ENCODE results near the gene LRRC37A3. TPM values are rescaled to one million over a fixed set of nuclear protein-coding genes. Genes with fewer than 3 reads are reported as not detected.

Gene LRRC37A3
- total and polyA plus RNA-seq, 2 of the 13 experiments (the other 11 are each of a cell fraction or from before 2014, with no cell fraction given): 0.62 to 1.1 TPM

DNA sequence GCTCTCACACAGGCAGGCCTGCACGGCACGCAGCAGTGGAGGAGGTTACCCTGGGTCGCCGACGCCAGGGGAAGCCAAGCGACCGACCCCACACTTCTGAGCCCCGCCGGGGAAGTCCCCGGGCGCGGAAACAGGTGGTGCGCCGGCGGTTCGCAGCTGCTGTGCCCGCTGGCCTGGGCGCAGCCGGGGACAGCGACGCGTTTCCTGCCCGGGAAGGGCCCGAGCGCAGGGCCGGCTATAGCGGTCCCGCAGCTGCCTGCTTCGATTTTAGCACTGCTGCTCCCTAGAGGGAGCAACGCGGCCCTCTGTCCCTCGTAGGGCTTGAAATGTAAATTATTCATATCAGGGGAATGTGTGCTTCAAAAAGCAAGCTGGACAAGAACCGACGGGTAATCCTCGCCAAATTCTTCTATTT lies 46.6 kb upstream of the LRRC37A3 start (continued):
- TF ChIP-seq, protein P1, sequence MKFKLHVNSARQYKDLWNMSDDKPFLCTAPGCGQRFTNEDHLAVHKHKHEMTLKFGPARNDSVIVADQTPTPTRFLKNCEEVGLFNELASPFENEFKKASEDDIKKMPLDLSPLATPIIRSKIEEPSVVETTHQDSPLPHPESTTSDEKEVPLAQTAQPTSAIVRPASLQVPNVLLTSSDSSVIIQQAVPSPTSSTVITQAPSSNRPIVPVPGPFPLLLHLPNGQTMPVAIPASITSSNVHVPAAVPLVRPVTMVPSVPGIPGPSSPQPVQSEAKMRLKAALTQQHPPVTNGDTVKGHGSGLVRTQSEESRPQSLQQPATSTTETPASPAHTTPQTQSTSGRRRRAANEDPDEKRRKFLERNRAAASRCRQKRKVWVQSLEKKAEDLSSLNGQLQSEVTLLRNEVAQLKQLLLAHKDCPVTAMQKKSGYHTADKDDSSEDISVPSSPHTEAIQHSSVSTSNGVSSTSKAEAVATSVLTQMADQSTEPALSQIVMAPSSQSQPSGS (CRISPR knock-in tag; IDR thresholded peaks at IDR 0.05): 0 out of 2 replicates have a peak, but pooled peaks have one; percentile 67
- peak; percentile 96 for TF ChIP-seq ZNF891 (CRISPR knock-in tag; IDR thresholded peaks at IDR 0.05)
- TF ChIP-seq ZFYVE20 (CRISPR knock-in tag; IDR thresholded peaks at IDR 0.05; ENCODE audit: borderline replicate concordance, low read depth): peak; percentile 57; the same call in 1 of the 2 replicates
- TF ChIP-seq, protein P2, sequence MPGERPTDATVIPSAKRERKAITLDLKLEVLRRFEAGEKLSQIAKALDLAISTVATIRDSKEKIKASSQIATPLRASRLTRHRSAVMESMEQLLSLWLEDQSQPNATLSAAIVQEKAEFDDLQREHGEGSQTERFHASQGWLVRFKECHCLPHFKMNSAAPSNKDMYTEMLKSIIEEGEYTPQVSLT (CRISPR knock-in tag; IDR thresholded peaks at IDR 0.05; ENCODE audit: borderline replicate concordance, low read depth): peak; percentile 91; the same call in 1 of the 2 replicates
- TF ChIP-seq ZNF782 (CRISPR knock-in tag; IDR thresholded peaks at IDR 0.05; ENCODE audit: borderline replicate concordance): peak; percentile 98
- peak; percentile 86; the same call in 1 of the 2 replicates for TF ChIP-seq SNAPC2 (CRISPR knock-in tag; IDR thresholded peaks at IDR 0.05)
- TF ChIP-seq, protein P3, sequence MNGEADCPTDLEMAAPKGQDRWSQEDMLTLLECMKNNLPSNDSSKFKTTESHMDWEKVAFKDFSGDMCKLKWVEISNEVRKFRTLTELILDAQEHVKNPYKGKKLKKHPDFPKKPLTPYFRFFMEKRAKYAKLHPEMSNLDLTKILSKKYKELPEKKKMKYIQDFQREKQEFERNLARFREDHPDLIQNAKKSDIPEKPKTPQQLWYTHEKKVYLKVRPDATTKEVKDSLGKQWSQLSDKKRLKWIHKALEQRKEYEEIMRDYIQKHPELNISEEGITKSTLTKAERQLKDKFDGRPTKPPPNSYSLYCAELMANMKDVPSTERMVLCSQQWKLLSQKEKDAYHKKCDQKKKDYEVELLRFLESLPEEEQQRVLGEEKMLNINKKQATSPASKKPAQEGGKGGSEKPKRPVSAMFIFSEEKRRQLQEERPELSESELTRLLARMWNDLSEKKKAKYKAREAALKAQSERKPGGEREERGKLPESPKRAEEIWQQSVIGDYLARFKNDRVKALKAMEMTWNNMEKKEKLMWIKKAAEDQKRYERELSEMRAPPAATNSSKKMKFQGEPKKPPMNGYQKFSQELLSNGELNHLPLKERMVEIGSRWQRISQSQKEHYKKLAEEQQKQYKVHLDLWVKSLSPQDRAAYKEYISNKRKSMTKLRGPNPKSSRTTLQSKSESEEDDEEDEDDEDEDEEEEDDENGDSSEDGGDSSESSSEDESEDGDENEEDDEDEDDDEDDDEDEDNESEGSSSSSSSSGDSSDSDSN (CRISPR knock-in tag; IDR thresholded peaks at IDR 0.05): peak; percentile 95
- TF ChIP-seq, protein P4, sequence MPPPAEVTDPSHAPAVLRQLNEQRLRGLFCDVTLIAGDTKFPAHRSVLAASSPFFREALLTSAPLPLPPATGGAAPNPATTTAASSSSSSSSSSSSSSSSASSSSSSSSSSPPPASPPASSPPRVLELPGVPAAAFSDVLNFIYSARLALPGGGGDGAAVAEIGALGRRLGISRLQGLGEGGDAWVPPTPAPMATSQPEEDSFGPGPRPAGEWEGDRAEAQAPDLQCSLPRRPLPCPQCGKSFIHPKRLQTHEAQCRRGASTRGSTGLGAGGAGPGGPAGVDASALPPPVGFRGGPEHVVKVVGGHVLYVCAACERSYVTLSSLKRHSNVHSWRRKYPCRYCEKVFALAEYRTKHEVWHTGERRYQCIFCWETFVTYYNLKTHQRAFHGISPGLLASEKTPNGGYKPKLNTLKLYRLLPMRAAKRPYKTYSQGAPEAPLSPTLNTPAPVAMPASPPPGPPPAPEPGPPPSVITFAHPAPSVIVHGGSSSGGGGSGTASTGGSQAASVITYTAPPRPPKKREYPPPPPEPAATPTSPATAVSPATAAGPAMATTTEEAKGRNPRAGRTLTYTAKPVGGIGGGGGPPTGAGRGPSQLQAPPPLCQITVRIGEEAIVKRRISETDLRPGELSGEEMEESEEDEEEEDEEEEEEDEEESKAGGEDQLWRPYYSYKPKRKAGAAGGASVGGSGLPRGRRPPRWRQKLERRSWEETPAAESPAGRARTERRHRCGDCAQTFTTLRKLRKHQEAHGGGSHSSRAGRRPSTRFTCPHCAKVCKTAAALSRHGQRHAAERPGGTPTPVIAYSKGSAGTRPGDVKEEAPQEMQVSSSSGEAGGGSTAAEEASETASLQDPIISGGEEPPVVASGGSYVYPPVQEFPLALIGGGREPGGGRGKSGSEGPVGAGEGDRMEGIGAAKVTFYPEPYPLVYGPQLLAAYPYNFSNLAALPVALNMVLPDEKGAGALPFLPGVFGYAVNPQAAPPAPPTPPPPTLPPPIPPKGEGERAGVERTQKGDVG (CRISPR knock-in tag; IDR thresholded peaks at IDR 0.05; ENCODE audit: borderline replicate concordance): peak; percentile 96; the same call in 1 of the 2 replicates
- TF ChIP-seq, protein P5, sequence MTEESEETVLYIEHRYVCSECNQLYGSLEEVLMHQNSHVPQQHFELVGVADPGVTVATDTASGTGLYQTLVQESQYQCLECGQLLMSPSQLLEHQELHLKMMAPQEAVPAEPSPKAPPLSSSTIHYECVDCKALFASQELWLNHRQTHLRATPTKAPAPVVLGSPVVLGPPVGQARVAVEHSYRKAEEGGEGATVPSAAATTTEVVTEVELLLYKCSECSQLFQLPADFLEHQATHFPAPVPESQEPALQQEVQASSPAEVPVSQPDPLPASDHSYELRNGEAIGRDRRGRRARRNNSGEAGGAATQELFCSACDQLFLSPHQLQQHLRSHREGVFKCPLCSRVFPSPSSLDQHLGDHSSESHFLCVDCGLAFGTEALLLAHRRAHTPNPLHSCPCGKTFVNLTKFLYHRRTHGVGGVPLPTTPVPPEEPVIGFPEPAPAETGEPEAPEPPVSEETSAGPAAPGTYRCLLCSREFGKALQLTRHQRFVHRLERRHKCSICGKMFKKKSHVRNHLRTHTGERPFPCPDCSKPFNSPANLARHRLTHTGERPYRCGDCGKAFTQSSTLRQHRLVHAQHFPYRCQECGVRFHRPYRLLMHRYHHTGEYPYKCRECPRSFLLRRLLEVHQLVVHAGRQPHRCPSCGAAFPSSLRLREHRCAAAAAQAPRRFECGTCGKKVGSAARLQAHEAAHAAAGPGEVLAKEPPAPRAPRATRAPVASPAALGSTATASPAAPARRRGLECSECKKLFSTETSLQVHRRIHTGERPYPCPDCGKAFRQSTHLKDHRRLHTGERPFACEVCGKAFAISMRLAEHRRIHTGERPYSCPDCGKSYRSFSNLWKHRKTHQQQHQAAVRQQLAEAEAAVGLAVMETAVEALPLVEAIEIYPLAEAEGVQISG (CRISPR knock-in tag; IDR thresholded peaks at IDR 0.05): peak; percentile 83
- peak; percentile 59; the same call in 1 of the 2 replicates for TF ChIP-seq ZSCAN9 (CRISPR knock-in tag; IDR thresholded peaks at IDR 0.05; ENCODE audit: borderline replicate concordance)
- peak; percentile 90 for TF ChIP-seq ZBTB42 (CRISPR knock-in tag; IDR thresholded peaks at IDR 0.05)
- TF ChIP-seq ZNF878 (CRISPR knock-in tag; IDR thresholded peaks at IDR 0.05): 0 out of 2 replicates have a peak, but pooled peaks have one; percentile 47
- TF ChIP-seq PHF21A (CRISPR knock-in tag; IDR thresholded peaks at IDR 0.05): peak; percentile 68
- peak; percentile 68 for TF ChIP-seq ZNF792 (CRISPR knock-in tag; IDR thresholded peaks at IDR 0.05)
- peak; percentile 76; the same call in 1 of the 2 replicates for TF ChIP-seq ZNF772 (CRISPR knock-in tag; IDR thresholded peaks at IDR 0.05)
- peak; percentile 89; the same call in 1 of the 2 replicates for TF ChIP-seq ZNF235 (CRISPR knock-in tag; IDR thresholded peaks at IDR 0.05; ENCODE audit: borderline replicate concordance)

Measured in HepG2 (cell line).